Upper lobe of left lung (tissue), 4 donors: Measurements from ENCODE around the gene TFAP2A.

Experiments
- CTCF ChIP-seq, 6 experiments: fragments of 450-650 bp in 4 of 6; fragments of 200-600 bp in 2 of 6; sonication (generic) in 2 of 6; IDR thresholded peaks; one replicate each; pipeline ENCODE4 v1.5.1; 2016 to 2019; ENCODE audit warnings: antibody characterized with exemption in 6 of 6
- EP300 ChIP-seq, 4 donors: sonication (generic); formaldehyde crosslinking; IDR thresholded peaks; one replicate each; pipeline ENCODE4 v1.5.1; 2017; ENCODE audit warnings: antibody characterized with exemption in 4 of 4, control low read depth in 2 of 4
- POLR2A ChIP-seq, 4 donors: fragments of 450-650 bp; IDR thresholded peaks; one replicate each; pipeline ENCODE4 v1.5.1; 2016 to 2017; ENCODE audit warnings: antibody characterized with exemption in 4 of 4, mild to moderate bottlenecking in 2 of 4
- POLR2AphosphoS5 ChIP-seq, 2 donors: sonication (generic); formaldehyde crosslinking; IDR thresholded peaks; one replicate each; pipeline ENCODE4 v1.5.1; 2017; ENCODE audit warnings: antibody characterized with exemption in 2 of 2

DNA sequence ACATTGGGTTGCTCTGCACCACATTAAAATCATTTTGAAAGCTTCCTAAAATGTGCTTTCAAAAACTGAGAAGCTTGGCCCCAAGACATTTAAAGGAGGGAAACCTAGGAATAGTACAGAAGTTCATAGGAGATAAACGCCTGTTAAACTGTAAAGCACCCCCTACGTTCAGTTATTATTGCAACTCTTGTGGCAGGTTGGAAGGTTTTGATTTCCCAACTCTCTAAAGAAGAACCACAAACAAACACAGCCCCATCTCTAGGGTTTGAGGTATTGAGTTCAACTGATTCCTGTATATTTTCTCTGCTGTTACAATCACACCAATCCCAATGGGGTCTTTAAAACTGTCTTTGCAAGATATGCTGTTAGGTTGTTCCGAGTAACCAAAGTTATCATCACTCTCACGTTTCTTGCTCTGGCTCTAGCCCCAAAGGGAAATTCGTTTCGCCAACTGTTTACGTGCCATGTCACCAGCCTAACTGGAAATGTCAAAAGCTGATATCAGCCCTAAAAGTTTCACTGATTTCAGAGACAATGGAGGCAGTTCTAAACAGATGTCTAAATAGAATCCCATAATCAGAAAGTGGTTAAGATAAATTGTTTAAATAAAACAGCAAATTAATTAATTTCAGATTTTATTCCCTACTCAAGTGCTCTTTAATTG lies 12.1 kb downstream of the TFAP2A start:
- TF ChIP-seq CTCF (IDR thresholded peaks at IDR 0.05) = no peak
- TF ChIP-seq EP300 (IDR thresholded peaks at IDR 0.05) = no peak
- no peak for TF ChIP-seq POLR2A (IDR thresholded peaks at IDR 0.05)
- no peak for TF ChIP-seq POLR2AphosphoS5 (IDR thresholded peaks at IDR 0.05)
